AG08396 (cell line): ENCODE measurements around the gene SHISAL1.
A peak's percentile ranks its signal among the peaks of the same experiment; 100 is the strongest.
"Not testable (repeated sequence)": the region's sequence is repeated elsewhere in the genome, so short reads cannot be mapped to it uniquely, and the experiment has no call there.

Experiments
- DNase-seq: peaks from one replicate; pipeline ENCODE4 v3.0.0; 2012; ENCODE audit warnings: low spot score, mixed read lengths

Gene SHISAL1

GRCh38 chr22:44328326-44328725 lies 15.6 kb upstream of the SHISAL1 start:
- DNase-seq, result no peak

- DNase-seq, result no peak
These were observed 13.7 kb upstream of the SHISAL1 start for GRCh38 chr22:44326491-44326885.

- peak; percentile 70 for DNase-seq
These were observed 13.2 kb upstream of the SHISAL1 start for GRCh38 chr22:44325718-44326490.

GRCh38 chr22:44323140-44323790 lies 10.5 kb upstream of the SHISAL1 start:
- not testable (repeated sequence) for DNase-seq

GRCh38 chr22:44319685-44320084 lies 6.9 kb upstream of the SHISAL1 start:
- DNase-seq, result no peak

- no peak for DNase-seq
These were observed 6.0 kb upstream of the SHISAL1 start for GRCh38 chr22:44318751-44319150.

GRCh38 chr22:44317886-44318637 lies 5.3 kb upstream of the SHISAL1 start:
- DNase-seq, result no peak

GRCh38 chr22:44317123-44317444 lies 4.3 kb upstream of the SHISAL1 start:
- DNase-seq, result no peak

- no peak for DNase-seq
These were observed 3.8 kb upstream of the SHISAL1 start for GRCh38 chr22:44316393-44317122.

GRCh38 chr22:44314425-44315067 lies 1.8 kb upstream of the SHISAL1 start:
- DNase-seq, result no peak

- no peak for DNase-seq
These were observed 745 bp upstream of the SHISAL1 start for GRCh38 chr22:44313385-44314006.

- peak; percentile 78 for DNase-seq
These were observed 938 bp downstream of the SHISAL1 start for GRCh38 chr22:44311855-44312170.

GRCh38 chr22:44311104-44311854 lies 1.5 kb downstream of the SHISAL1 start:
- DNase-seq, result no peak

- DNase-seq, result no peak
These were observed 3.1 kb downstream of the SHISAL1 start for GRCh38 chr22:44309647-44310046.

GRCh38 chr22:44309137-44309536 lies 3.6 kb downstream of the SHISAL1 start:
- peak; percentile 92 for DNase-seq

- DNase-seq, result no peak
These were observed 5.1 kb downstream of the SHISAL1 start for GRCh38 chr22:44307509-44308169.

GRCh38 chr22:44305888-44306287 lies 6.9 kb downstream of the SHISAL1 start:
- no peak for DNase-seq

GRCh38 chr22:44305455-44305854 lies 7.3 kb downstream of the SHISAL1 start:
- DNase-seq, result no peak

- DNase-seq, result no peak
These were observed 7.8 kb downstream of the SHISAL1 start for GRCh38 chr22:44304911-44305310.

GRCh38 chr22:44304354-44304753 lies 8.4 kb downstream of the SHISAL1 start:
- no peak for DNase-seq
